ENCODE measurements around the gene CTDSPL.
"Not testable (repeated sequence)": the region's sequence is repeated elsewhere in the genome, so short reads cannot be mapped to it uniquely, and the experiment has no call there.

Gene CTDSPL

GRCh38 chr3:37861620-37862041 lies at the start of gene CTDSPL:
TSS of gene CTDSPL (plus strand) at chr3:37861880. CDS start at chr3:37862200, 320 bp downstream.
- no peak for DNase-seq

- no peak for DNase-seq
Measured at GRCh38 chr3:37812499-37812896, 49.2 kb upstream of the CTDSPL start.

- no peak for DNase-seq
Measured at GRCh38 chr3:37813403-37813802, 48.3 kb upstream of the CTDSPL start.

GRCh38 chr3:37814547-37814946 lies 47.1 kb upstream of the CTDSPL start:
- DNase-seq = no peak

- DNase-seq = not testable (repeated sequence)
Measured at GRCh38 chr3:37815156-37815555, 46.5 kb upstream of the CTDSPL start.

- no peak for DNase-seq
Measured at GRCh38 chr3:37816271-37816670, 45.4 kb upstream of the CTDSPL start.

- no peak for DNase-seq
Measured at GRCh38 chr3:37819591-37819990, 42.1 kb upstream of the CTDSPL start.

- no peak for DNase-seq
Measured at GRCh38 chr3:37820286-37820685, 41.4 kb upstream of the CTDSPL start.

GRCh38 chr3:37823189-37823588 lies 38.5 kb upstream of the CTDSPL start:
- DNase-seq = no peak

GRCh38 chr3:37824090-37824953 lies 37.4 kb upstream of the CTDSPL start:
- DNase-seq = no peak

- DNase-seq = no peak
Measured at GRCh38 chr3:37824954-37825328, 36.7 kb upstream of the CTDSPL start.

GRCh38 chr3:37825744-37826400 lies 35.8 kb upstream of the CTDSPL start:
- DNase-seq = no peak

- DNase-seq = no peak
Measured at GRCh38 chr3:37826502-37826901, 35.2 kb upstream of the CTDSPL start.

- no peak for DNase-seq
Measured at GRCh38 chr3:37826933-37827332, 34.7 kb upstream of the CTDSPL start.

- no peak for DNase-seq
Measured at GRCh38 chr3:37832480-37832879, 29.2 kb upstream of the CTDSPL start.

- no peak for DNase-seq
Measured at GRCh38 chr3:37833302-37834186, 28.1 kb upstream of the CTDSPL start.

GRCh38 chr3:37836589-37836988 lies 25.1 kb upstream of the CTDSPL start:
- DNase-seq = no peak

- DNase-seq = no peak
Measured at GRCh38 chr3:37847689-37848088, 14.0 kb upstream of the CTDSPL start.

- DNase-seq = no peak
Measured at GRCh38 chr3:37849146-37849923, 12.3 kb upstream of the CTDSPL start.

GRCh38 chr3:37852097-37852496 lies 9.6 kb upstream of the CTDSPL start:
- no peak for DNase-seq

- DNase-seq = no peak
Measured at GRCh38 chr3:37852771-37853170, 8.9 kb upstream of the CTDSPL start.

- no peak for DNase-seq
Measured at GRCh38 chr3:37853691-37854413, 7.8 kb upstream of the CTDSPL start.
